ENCODE data around the gene BTRC. TPM values are rescaled to one million over a fixed set of nuclear protein-coding genes. Genes with fewer than 3 reads are reported as not detected.

BTRC gene
- total and polyA plus RNA-seq, 2 donors (not counting 3 experiments of a cell fraction or from before 2014, with no cell fraction given), result 11.6 to 18.5 TPM

GRCh38 chr10:101493782-101494281 lies 139.9 kb downstream of the BTRC start:
- no peak overlapping the region for H3K4me2 ChIP-seq (ENCODE audit: insufficient read depth, low read length)
- H4K20me1 ChIP-seq (replicated peaks; ENCODE audit: control insufficient read depth, extremely low read depth, insufficient read depth, low read length), result no peaks in the 10 kb centered on the region
- no peak overlapping the region for H3K4me3 ChIP-seq (replicated peaks in 1 of 3; ENCODE audit: insufficient read depth in 1 of 3, low read depth in 1 of 3, low read length in 3 of 3)
- no peaks in the 10 kb centered on the region for H3K9me3 ChIP-seq (replicated peaks; ENCODE audit: control insufficient read depth, insufficient read depth, low read length)
- H3K4me1 ChIP-seq (ENCODE audit: control insufficient read depth, extremely low read depth, insufficient read depth, low read length), result no peaks in the 10 kb centered on the region
- no peak for FAIRE-seq
- no peak for DNase-seq (ENCODE audit: low read depth, low spot score)
- no peaks in the 10 kb centered on the region for H3K36me3 ChIP-seq (ENCODE audit: control insufficient read depth in 2 of 2, extremely low read depth in 1 of 2, insufficient read depth in 2 of 2, low read length in 2 of 2)
- H3K79me2 ChIP-seq (ENCODE audit: control insufficient read depth, insufficient read depth, low read length), result no peaks in the 10 kb centered on the region
- no TSS peak for BruUV-seq (replicated peaks)
- H2AFZ ChIP-seq (ENCODE audit: low read depth, low read length), result no peak overlapping the region
- no peak overlapping the region for H3K9ac ChIP-seq (replicated peaks; ENCODE audit: extremely low read depth, insufficient read depth, low read length)
- ChIA-PET POLR2A (no interaction called here), CTCF (interaction anchor here (0.9 to 3.1 kb wide), 5 partner anchors 9 to 27 kb away, joined by 3 to 14 read pairs (median 3); no protein-coding TSS in a partner anchor)
- dilution Hi-C loops (cut with MboI; ENCODE audit: extremely low pct_ligation_motif_present, low sequenced_read_pairs) (no loop called here), intact Hi-C loops (cut with micrococcal nuclease) (no loop called here)
- H3K27ac ChIP-seq (ENCODE audit: insufficient read depth, low read depth, low read length), result no peak overlapping the region
- no peaks in the 10 kb centered on the region for H3K27me3 ChIP-seq (ENCODE audit: control insufficient read depth in 2 of 2, insufficient read depth in 2 of 2, low read length in 2 of 2)
- H3K9me1 ChIP-seq (replicated peaks; ENCODE audit: control insufficient read depth, extremely low read depth, insufficient read depth, low read length), result no peaks in the 10 kb centered on the region
- TF ChIP-seq JUN (IDR thresholded peaks at IDR 0.05; ENCODE audit: borderline replicate concordance, insufficient read depth, insufficient read length, low read depth) (no peak), POLR2A (IDR thresholded peaks at IDR 0.05; ENCODE audit: low read depth, low read length) (no peak), POLR2AphosphoS5 (IDR thresholded peaks at IDR 0.05; ENCODE audit: insufficient read depth, low read depth, low read length) (no peak), CTCF (IDR thresholded peaks at IDR 0.05; ENCODE audit: extremely low read depth in 1 of 2, insufficient read depth in 1 of 2, low read depth in 1 of 2, low read length in 2 of 2) (no peak), MAX (IDR thresholded peaks at IDR 0.05; ENCODE audit: insufficient read depth, insufficient read length) (no peak), FOS (IDR thresholded peaks at IDR 0.05; ENCODE audit: borderline replicate concordance, insufficient read depth, low read length) (no peak), GATA2 (IDR thresholded peaks at IDR 0.05; ENCODE audit: insufficient read depth, insufficient read length, low read depth, low read length) (no peak), EZH2 (IDR thresholded peaks at IDR 0.05; ENCODE audit: borderline replicate concordance, low read depth, low read length, severe bottlenecking) (no peak), MYC (IDR thresholded peaks at IDR 0.05; ENCODE audit: low read depth, low read length) (no peak)
